Measurements from ENCODE around the gene HSPH1.

DNA sequence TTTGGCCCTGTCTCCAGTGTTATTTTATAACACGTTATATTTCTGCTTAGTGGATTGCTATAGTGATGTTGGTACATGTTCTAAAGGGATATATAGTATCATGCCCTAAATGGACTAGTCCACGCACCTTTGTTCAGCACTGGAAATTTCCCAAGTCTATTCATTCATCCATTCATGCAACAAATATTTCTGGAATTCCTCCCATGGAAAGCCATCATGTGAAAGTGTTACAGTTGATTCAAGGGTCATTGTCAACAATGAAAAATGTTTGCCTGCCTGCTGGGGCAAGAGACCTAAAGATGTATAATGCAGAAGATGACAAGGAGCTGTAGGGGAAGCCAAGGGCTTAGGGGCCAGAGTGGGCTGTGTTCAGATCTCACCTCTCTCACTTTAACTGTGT, 10.8 kb upstream of the HSPH1 start:
- TF ChIP-seq EZH2phosphoT487 (IDR thresholded peaks at IDR 0.05; ENCODE audit: low read length) (no peak), CTCF (IDR thresholded peaks at IDR 0.05; ENCODE audit: low read length) (no peak), EZH2 (optimal IDR thresholded peaks at IDR 0.05; ENCODE audit: low read depth, low read length) (no peak)
